HG03175 (cell line): ENCODE data around the gene VPS36.
"Not testable (repeated sequence)": the region's sequence is repeated elsewhere in the genome, so short reads cannot be mapped to it uniquely, and the experiment has no call there.

Experiments
- ATAC-seq: cut with Tn5 transposase; IDR thresholded peaks from one replicate; pipeline ENCODE4 v1.9.1; 2021; ENCODE audit warnings: mild to moderate bottlenecking, moderate library complexity; ENCODE audit not compliant: unreplicated experiment

Gene VPS36

DNA sequence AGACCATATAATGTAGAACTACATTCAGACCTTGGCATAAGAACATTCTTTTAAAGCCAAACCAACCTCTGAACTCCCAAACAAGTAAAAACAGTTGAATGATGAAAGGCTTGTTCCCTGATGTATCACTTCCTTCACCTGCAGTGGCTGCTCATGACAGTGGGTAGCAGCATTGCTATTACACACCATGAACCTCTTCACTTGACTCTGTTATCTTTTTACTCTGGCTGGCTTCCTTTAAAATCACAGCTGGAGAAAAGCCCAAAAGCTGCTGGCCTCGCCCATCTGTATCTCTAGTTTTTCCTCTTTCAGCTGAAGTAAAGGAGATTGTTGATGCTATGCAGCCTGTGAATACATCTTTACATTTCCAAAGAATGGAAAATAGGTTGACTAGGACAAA lies 67.1 kb downstream of the VPS36 start:
- ATAC-seq, result no peak

DNA sequence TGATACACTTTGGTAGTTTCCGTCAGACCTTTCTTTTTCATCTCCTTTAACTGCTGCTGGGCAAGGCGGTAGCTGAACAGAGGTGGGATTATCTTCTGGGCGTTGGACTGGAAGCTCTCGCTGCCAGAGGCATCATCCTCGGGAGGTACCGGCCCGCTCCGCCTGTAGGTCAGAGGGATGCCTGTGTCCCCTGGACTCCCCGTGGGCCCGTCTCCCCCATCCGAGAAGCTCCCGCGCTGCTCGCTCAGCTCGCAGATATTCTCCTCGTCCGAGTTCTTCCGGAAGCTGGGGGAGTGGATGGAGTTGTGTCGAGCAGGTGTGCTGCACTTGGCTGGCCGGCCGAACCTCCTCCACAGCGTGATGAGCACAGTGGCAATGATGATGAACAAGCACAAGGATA lies 72.1 kb downstream of the VPS36 start:
- ATAC-seq, result no peak

DNA sequence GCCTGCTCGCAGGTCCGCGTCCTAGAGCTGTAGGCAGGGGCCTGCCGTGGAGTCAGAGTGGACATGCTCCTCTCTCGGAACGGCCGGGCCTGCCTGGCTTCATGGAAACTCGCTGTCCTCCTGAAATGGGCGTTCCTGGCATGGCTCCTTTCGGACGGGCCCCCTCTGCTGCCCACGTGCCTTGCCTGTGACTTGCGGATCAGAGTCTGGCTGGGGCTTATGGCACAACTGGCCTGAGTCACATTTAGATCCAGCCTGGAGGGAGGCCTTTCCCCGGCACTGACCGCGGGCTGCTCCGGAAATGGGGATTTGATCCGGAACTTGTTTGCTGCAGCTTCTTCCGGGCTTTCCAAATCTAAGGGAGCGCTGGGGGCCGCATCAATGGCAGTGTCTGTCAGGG lies 72.5 kb downstream of the VPS36 start:
- ATAC-seq, result no peak

DNA sequence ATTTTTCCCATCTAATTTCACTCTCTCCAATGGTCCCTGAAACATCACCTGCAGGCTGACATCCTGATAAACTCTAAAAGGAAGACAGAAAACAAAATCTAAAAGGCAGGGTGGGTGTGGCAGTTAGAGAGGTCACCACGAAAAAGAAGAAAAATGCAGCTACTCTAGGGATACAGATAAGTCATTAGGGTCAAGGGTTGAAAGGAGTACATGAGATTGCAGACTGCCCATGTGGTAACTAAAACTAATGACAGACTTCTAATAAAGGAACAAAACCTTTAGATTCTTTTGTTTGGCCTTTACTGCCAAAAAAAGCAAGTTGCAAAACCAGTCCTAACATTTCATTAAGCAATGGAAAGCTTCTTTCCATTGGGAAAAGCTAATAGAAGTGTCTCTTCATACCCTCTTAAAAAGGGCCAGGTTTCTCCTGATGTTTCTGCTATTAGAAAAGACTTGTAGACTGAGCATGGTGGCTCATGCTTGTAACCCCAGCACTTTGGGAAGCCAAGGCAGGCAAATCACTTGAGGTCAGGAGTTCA lies 75.5 kb downstream of the VPS36 start:
- ATAC-seq, result no peak

DNA sequence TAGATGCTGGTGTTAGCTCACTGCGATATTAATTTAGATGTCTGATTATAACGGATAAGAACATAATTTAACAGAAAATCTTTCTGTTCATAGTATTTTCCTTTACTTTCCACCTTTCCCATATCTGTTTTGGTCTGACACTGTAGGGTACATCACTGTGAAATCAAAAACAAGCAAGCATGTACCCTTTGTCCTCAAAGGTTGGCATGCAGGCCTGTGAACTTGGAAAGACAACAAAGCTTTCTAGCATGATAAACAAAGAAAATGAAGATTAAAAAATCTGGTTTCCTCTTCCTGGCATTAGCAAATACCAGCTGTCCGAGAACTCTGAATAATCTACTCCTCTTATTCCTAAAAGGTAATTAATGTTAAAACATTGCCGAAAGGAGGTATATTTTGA lies 76.0 kb downstream of the VPS36 start:
- ATAC-seq, result no peak

DNA sequence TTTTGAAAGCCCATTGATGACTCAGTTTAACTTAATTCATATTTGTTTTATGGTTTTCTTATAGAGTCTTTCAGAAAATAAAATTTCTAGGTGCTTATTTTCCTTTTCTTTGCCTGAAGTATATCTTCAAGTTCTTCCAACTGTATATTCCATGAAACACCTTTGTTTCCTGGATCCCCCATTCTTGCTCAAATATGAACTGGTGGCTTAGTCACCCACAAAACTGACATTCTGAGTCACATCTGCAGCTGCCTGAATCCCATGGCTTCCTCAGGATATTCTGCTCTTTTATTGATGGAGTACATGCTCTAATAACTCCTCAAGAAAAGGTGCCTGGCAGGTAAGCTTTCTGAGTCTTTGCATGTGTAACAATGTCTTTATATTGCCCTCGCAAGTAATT lies 77.2 kb downstream of the VPS36 start:
- ATAC-seq, result not testable (repeated sequence)

DNA sequence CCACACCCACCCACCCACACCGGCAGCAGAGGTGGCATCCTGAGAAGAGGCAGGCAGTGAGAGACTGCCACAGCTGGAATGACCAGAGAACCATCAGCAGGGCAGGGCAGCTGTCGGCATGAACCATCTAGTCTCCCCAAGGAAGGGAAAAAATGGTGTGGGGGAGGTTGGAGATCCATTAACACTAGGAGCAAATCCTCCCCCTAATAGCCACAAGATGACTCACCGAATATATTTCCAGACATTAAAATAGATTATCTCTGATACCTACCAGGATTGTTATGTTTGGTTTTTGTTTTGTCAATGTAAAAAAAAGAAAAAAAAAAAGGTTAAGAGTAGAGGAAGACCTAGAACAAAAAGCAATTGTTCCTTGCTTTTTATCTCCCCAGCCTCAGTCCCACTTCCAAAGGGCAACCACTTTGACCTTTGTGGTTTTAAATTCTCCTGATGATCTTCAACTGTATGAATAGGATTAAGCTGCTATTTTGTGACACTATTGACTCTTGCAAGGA lies 78.6 kb downstream of the VPS36 start:
- ATAC-seq, result no peak

DNA sequence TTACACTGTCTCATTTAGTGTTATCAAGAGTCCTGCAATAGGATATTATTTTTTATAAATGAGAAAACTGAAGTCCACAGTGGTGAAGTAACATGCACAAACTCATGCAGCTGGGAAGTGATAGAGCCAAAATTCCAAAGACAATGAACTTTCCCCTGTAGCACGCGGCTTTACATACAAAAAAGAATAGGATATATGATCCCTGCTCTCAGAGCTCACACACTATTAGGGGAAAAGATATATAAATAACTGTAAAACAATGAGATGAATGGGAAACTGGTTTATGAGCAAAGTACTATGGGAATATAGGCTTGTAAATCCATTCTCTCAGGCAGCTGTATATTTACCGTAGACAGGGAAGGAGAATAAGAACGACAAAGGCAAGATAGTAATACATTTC lies 84.1 kb downstream of the VPS36 start:
- ATAC-seq, result no peak
